Esophagus (tissue), 2 donors: ENCODE data around the gene SLC22A15. TPM values are rescaled to one million over a fixed set of nuclear protein-coding genes. Genes with fewer than 3 reads are reported as not detected.
"Not testable (repeated sequence)": the region's sequence is repeated elsewhere in the genome, so short reads cannot be mapped to it uniquely, and the experiment has no call there.

ENCODE experiments used
- H3K27ac ChIP-seq, 2 donors: one replicate each; pipeline ENCODE4 v1.5.1; 2013; ENCODE audit warnings: low read depth in 2 of 2, mild to moderate bottlenecking in 2 of 2, inconsistent platforms in 1 of 2, low read length in 1 of 2, moderate library complexity in 1 of 2
- H3K27me3 ChIP-seq, 2 donors: one replicate each; pipeline ENCODE4 v1.6.1; 2013; ENCODE audit warnings: low read length in 2 of 2, control low read depth in 1 of 2, mild to moderate bottlenecking in 1 of 2; ENCODE audit not compliant: insufficient read depth in 2 of 2, control insufficient read depth in 1 of 2
- H3K36me3 ChIP-seq, 2 donors: one replicate each; pipeline ENCODE4 v1.6.1; 2013; ENCODE audit warnings: low read length in 1 of 2; ENCODE audit not compliant: control insufficient read depth in 2 of 2, insufficient read depth in 2 of 2
- H3K4me1 ChIP-seq, 2 donors: one replicate each; pipeline ENCODE4 v1.6.1; 2013; ENCODE audit warnings: low read length in 1 of 2; ENCODE audit not compliant: control insufficient read depth in 2 of 2, insufficient read depth in 2 of 2
- H3K4me3 ChIP-seq, 2 donors: one replicate each; pipeline ENCODE4 v1.5.1; 2013; ENCODE audit warnings: low read length in 2 of 2, mild to moderate bottlenecking in 2 of 2, low read depth in 1 of 2, moderate library complexity in 1 of 2
- H3K9me3 ChIP-seq, 2 donors: one replicate each; pipeline ENCODE4 v1.6.1; 2013; ENCODE audit warnings: mild to moderate bottlenecking in 2 of 2, low read depth in 1 of 2, low read length in 1 of 2, moderate library complexity in 1 of 2; ENCODE audit not compliant: control insufficient read depth in 2 of 2, insufficient read depth in 1 of 2
- WGBS, 2 donors: extraction: QIAGEN DNeasy Blood & Tissue Kit; methylation state at CpG; one replicate each; pipeline ENCODE4 v1.1.7; 2013; 5-methylcytosine and 5-hydroxymethylcytosine counted together
- polyA plus RNA-seq, 2 donors: library from polyadenylated mRNA; stranded (reverse); fragments of 200-250 nt; gene quantifications; one replicate each; pipeline ENCODE4 v1.2.3, GENCODE V29; 2013
- donor health status: healthy with polysubstance abuse.
- donor health status: Bipolar disorder and iron deficiency.

The SLC22A15 gene
- polyA plus RNA-seq, 2 donors, result 3.1 to 5.1 TPM

- H3K4me3 ChIP-seq, result no peak overlapping the region
- no peak overlapping the region for H3K27ac ChIP-seq
- H3K9me3 ChIP-seq, result no peaks in the 10 kb centered on the region
- 73 to 87% methylated on average over 2 of the region's 2 CpGs for WGBS, 2 donors
- no peaks in the 10 kb centered on the region for H3K36me3 ChIP-seq
- no peaks in the 10 kb centered on the region for H3K27me3 ChIP-seq
- peaks cover 0 to 7% of the 10 kb centered on the region in 2 donors for H3K4me1 ChIP-seq
Measured at GRCh38 chr1:115954684-115955083, 21.6 kb upstream of the SLC22A15 start.

GRCh38 chr1:115955228-115955627, 21.1 kb upstream of the SLC22A15 start:
- Histone ChIP-seq H3K4me1 (peaks cover 0 to 7% of the 10 kb centered on the region in 2 donors), H3K27ac (no peak overlapping the region), H3K4me3 (no peak overlapping the region), H3K36me3 (no peaks in the 10 kb centered on the region), H3K27me3 (no peaks in the 10 kb centered on the region), H3K9me3 (no peaks in the 10 kb centered on the region)
- WGBS, 2 donors, result 80 to 92% methylated on average over 1 of the region's 1 CpG

- no peaks in the 10 kb centered on the region for H3K9me3 ChIP-seq
- no peak overlapping the region for H3K27ac ChIP-seq
- H3K4me1 ChIP-seq, result no peaks in the 10 kb centered on the region
- no peak overlapping the region for H3K4me3 ChIP-seq
- H3K36me3 ChIP-seq, result no peaks in the 10 kb centered on the region
- no peaks in the 10 kb centered on the region for H3K27me3 ChIP-seq
- 84 to 88% methylated on average over 2 of the region's 2 CpGs for WGBS, 2 donors
Measured at GRCh38 chr1:115958866-115959265, 17.4 kb upstream of the SLC22A15 start.

- H3K27me3 ChIP-seq, result no peaks in the 10 kb centered on the region
- no peaks in the 10 kb centered on the region for H3K9me3 ChIP-seq
- no peak overlapping the region for H3K27ac ChIP-seq
- H3K4me1 ChIP-seq, result no peaks in the 10 kb centered on the region
- no peaks in the 10 kb centered on the region for H3K36me3 ChIP-seq
- H3K4me3 ChIP-seq, result no peak overlapping the region
- 43 to 51% methylated on average over 2 of the region's 2 CpGs for WGBS, 2 donors
Measured at GRCh38 chr1:115969509-115969908, 6.8 kb upstream of the SLC22A15 start.

- H3K4me1 ChIP-seq, H3K36me3 ChIP-seq, H3K4me3 ChIP-seq, H3K9me3 ChIP-seq, H3K27ac ChIP-seq, H3K27me3 ChIP-seq: not testable (repeated sequence)
- WGBS, 2 donors, result 95 to 96% methylated on average over 7 of the region's 7 CpGs
Measured at GRCh38 chr1:115971778-115972177, 4.5 kb upstream of the SLC22A15 start.

GRCh38 chr1:115973154-115973553, 3.2 kb upstream of the SLC22A15 start:
- Histone ChIP-seq H3K36me3 (no peaks in the 10 kb centered on the region), H3K27me3 (no peaks in the 10 kb centered on the region), H3K27ac (no peak overlapping the region), H3K4me1 (no peaks in the 10 kb centered on the region), H3K4me3 (no peak overlapping the region), H3K9me3 (no peaks in the 10 kb centered on the region)
- WGBS, 2 donors, result 87 to 89% methylated on average over 1 of the region's 1 CpG

GRCh38 chr1:115975569-115976061, 698 bp upstream of the SLC22A15 start:
- 42 to 47% methylated on average over 11 of the region's 11 CpGs for WGBS, 2 donors
- H3K27ac ChIP-seq, result peak overlapping the region; percentile 93 to 94
- peak overlapping the region; percentile 79 to 83 for H3K4me3 ChIP-seq

GRCh38 chr1:115976921-115977498, 697 bp downstream of the SLC22A15 start:
- WGBS, 2 donors, result 41% methylated on average over 15 of the region's 15 CpGs
- no peaks in the 10 kb centered on the region for H3K36me3 ChIP-seq
- peak overlapping the region; percentile 93 to 94 for H3K27ac ChIP-seq
- peak overlapping the region; percentile 79 to 83 for H3K4me3 ChIP-seq
- no peaks in the 10 kb centered on the region for H3K27me3 ChIP-seq
- no peaks in the 10 kb centered on the region for H3K4me1 ChIP-seq
- no peaks in the 10 kb centered on the region for H3K9me3 ChIP-seq

More at GRCh38 chr1:115975569-115976061, 698 bp upstream of the SLC22A15 start:
- no peaks in the 10 kb centered on the region for H3K9me3 ChIP-seq
- H3K4me1 ChIP-seq, result no peaks in the 10 kb centered on the region
- H3K36me3 ChIP-seq, result no peaks in the 10 kb centered on the region
- no peaks in the 10 kb centered on the region for H3K27me3 ChIP-seq

GRCh38 chr1:115977499-115978258, 1.4 kb downstream of the SLC22A15 start:
- no peaks in the 10 kb centered on the region for H3K27me3 ChIP-seq
- no peaks in the 10 kb centered on the region for H3K9me3 ChIP-seq
- no peaks in the 10 kb centered on the region for H3K36me3 ChIP-seq
- WGBS, 2 donors, result 58 to 62% methylated on average over 9 of the region's 9 CpGs
- H3K27ac ChIP-seq, result peak overlapping the region; percentile 93 to 94
- no peaks in the 10 kb centered on the region for H3K4me1 ChIP-seq
- peak overlapping the region; percentile 79 to 83 for H3K4me3 ChIP-seq
